Measurements from ENCODE around the gene ATP2B1. TPM values are rescaled to one million over a fixed set of nuclear protein-coding genes. Genes with fewer than 3 reads are reported as not detected.

ATP2B1 gene
- total RNA-seq, 1 donor from 2014 or later, result 105 TPM

- Mint-ChIP-seq H3K36me3 (ENCODE audit: insufficient read depth) (no peaks in the 10 kb centered on the region), H3K9me3 (ENCODE audit: low read depth) (peaks cover 9% of the 10 kb centered on the region), H3K27ac (no peak overlapping the region), H3K4me3 (ENCODE audit: low read depth) (no peak overlapping the region), H3K27me3 (no peaks in the 10 kb centered on the region), H3K4me1 (ENCODE audit: low read depth) (peaks cover 1% of the 10 kb centered on the region)
- TF ChIP-seq CTCF (IDR thresholded peaks at IDR 0.05; ENCODE audit: unreplicated experiment), result no peak
- no peak for DNase-seq (ENCODE audit: low spot score, unreplicated experiment)
These were observed 22.5 kb upstream of the ATP2B1 start for GRCh38 chr12:89731089-89731488.

DNA sequence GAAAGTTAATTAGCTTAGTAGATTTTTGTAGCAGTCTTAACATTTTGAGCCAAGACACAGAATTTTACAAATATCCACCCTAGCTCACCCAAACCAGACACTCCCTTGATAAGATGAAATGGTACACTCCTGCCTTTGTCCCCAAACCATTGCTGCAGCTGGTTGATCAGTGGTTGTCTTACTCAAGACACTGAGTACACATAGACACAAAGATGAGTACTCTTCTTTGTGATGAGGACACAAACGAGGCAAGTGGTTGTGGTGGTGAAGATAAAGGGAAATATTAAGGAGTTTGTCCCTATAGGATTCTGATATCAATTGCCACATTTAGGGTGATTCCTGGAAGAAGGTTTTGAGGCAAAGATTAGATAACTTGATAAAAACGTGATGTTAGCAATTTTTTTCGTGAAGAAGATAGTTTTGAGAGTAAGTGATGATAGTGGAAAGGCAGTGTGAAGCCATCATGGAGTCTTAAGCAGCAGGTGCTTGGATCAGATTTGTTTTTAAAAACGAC is 21.4 kb upstream of the ATP2B1 start:
- Mint-ChIP-seq H3K4me1 (ENCODE audit: low read depth) (peaks cover 3% of the 10 kb centered on the region), H3K9me3 (ENCODE audit: low read depth) (peaks cover 9% of the 10 kb centered on the region), H3K27me3 (no peaks in the 10 kb centered on the region), H3K4me3 (ENCODE audit: low read depth) (no peak overlapping the region), H3K27ac (no peak overlapping the region), H3K36me3 (ENCODE audit: insufficient read depth) (no peaks in the 10 kb centered on the region)
- no peak for TF ChIP-seq CTCF (IDR thresholded peaks at IDR 0.05; ENCODE audit: unreplicated experiment)
- no peak for DNase-seq (ENCODE audit: low spot score, unreplicated experiment)

GRCh38 chr12:89723276-89723675 is 14.6 kb upstream of the ATP2B1 start:
- Mint-ChIP-seq H3K4me3 (ENCODE audit: low read depth) (no peak overlapping the region), H3K27me3 (no peaks in the 10 kb centered on the region), H3K36me3 (ENCODE audit: insufficient read depth) (no peaks in the 10 kb centered on the region), H3K9me3 (ENCODE audit: low read depth) (peaks cover 9% of the 10 kb centered on the region), H3K4me1 (ENCODE audit: low read depth) (peaks cover 6% of the 10 kb centered on the region), H3K27ac (no peak overlapping the region)
- DNase-seq (ENCODE audit: low spot score, unreplicated experiment), result no peak
- TF ChIP-seq CTCF (IDR thresholded peaks at IDR 0.05; ENCODE audit: unreplicated experiment), result no peak

DNA sequence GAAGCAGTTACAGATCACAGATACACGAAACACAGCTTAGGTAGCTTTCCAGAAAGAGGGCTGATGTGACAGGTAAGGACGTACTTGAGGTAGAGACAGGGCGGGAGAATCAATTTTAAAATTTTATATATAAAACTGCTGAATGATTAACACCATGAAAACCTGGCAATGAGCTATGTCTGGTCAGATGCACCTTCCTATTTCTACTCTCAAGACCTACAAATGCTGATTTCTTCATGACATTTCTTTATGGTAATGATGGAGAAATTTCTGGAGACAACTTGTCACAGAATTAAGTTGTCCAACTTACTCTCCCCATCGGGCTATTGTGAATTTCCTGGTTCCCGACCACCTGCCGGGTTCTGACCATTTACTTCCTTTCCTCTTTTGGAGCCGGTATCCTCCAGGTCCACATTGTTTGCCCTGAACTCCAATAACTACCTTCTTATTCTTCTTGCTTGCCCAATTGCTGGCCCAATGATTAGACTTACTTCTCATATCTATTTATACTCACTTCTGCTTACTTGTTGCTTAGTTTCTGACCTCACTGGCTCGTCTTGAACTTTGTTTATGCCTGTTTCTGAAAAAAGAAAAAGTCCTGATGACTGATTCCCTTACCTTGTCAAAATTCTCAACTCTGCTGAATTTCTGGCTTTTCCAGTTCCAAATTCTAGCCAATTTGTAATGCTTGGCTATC is 12.8 kb upstream of the ATP2B1 start:
- Mint-ChIP-seq H3K27ac (no peak overlapping the region), H3K27me3 (no peaks in the 10 kb centered on the region), H3K36me3 (ENCODE audit: insufficient read depth) (no peaks in the 10 kb centered on the region), H3K9me3 (ENCODE audit: low read depth) (peaks cover 5% of the 10 kb centered on the region), H3K4me1 (ENCODE audit: low read depth) (peaks cover 6% of the 10 kb centered on the region), H3K4me3 (ENCODE audit: low read depth) (no peak overlapping the region)
- DNase-seq (ENCODE audit: low spot score, unreplicated experiment), result no peak
- no peak for TF ChIP-seq CTCF (IDR thresholded peaks at IDR 0.05; ENCODE audit: unreplicated experiment)

- TF ChIP-seq CTCF (IDR thresholded peaks at IDR 0.05; ENCODE audit: unreplicated experiment), result no peak
- DNase-seq (ENCODE audit: low spot score, unreplicated experiment), result no peak
- H3K27me3 Mint-ChIP-seq, result no peaks in the 10 kb centered on the region
- H3K36me3 Mint-ChIP-seq (ENCODE audit: insufficient read depth), result no peaks in the 10 kb centered on the region
- no peak overlapping the region for H3K27ac Mint-ChIP-seq
- no peak overlapping the region for H3K4me3 Mint-ChIP-seq (ENCODE audit: low read depth)
- H3K9me3 Mint-ChIP-seq (ENCODE audit: low read depth), result peaks cover 9% of the 10 kb centered on the region
- H3K4me1 Mint-ChIP-seq (ENCODE audit: low read depth), result no peaks in the 10 kb centered on the region
These were observed 9.3 kb upstream of the ATP2B1 start for GRCh38 chr12:89717759-89718523.
